DMS114 treated with DMSO at 0.1 percent for 48 hours (cell line): Measurements from ENCODE around the gene EYS.
"Not testable (repeated sequence)": the region's sequence is repeated elsewhere in the genome, so short reads cannot be mapped to it uniquely, and the experiment has no call there.

Experiments used
- DNase-seq: peaks from one replicate; lab custom pipeline; 2025; ENCODE audit not compliant: unreplicated experiment; lab: John Stamatoyannopoulos, UW

Gene EYS

DNA sequence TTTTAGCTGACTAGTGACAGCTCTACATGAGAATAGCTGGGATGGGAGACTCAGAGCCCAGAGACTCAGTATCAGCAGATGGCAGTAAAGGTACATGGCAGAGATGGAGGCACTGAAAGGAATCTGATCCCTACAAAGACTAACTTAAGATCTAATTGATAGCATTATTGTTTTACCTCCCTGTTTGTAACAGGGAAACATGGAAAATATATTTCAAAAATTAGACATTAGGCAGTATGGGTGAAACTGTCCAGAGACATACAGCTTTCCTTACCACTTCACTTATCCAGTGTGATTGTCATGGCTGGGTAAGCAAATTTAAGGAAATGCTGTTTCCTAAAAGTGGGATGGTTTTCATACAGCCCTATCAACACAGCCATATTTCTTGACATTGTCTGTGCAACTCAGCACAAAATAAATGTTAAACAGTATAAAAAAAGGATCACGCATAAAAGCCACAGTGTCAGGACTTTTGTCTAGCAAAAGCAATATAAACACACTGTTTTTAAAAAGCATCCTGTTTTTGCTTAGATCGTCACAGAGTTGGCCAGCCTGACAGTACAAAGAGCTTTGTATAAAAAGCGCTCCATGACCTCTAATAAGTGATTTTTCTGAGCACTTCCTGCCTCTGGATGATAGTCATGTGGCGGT, 1694.5 kb downstream of the EYS start:
- DNase-seq = peak; percentile 50

DNA sequence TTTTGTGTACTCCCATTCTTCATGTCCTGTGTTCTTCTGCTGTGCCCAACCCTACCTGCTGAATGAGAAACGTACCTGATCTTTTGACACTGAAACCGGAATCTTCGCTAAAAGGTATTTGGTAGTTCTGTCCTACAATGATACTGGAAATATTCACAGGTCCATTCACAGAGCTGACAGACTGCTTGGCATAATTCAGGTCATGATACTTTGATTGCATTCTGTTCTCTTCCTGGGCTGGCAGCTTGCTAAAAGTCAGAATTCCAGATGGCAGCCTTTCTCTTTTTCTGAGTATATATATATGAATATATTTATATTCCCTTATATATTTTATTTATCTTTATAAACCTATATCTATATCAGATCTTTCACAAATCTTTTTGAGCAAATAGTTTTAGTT, 1696.4 kb downstream of the EYS start:
- no peak for DNase-seq

DNA sequence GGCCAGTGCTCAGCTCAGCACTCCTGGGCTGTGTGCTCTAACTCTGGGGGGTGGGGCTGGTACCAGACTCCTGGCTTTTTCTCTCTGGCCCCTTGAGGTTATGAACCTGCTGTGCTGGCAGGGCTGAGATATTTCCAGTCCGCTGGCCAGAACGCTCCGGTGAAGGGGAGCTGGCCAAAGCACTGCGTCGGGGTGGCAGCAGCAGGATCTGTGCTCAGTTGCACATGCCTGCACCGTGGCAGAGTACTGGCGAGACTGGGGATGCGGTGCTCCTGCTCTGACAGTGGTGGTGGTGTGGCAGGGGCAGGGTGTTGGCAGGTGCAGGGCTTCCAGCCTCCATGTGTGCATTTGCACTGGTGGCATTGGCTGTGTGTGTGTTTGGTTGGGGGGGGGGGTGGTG, 1697.0 kb downstream of the EYS start:
- no peak for DNase-seq

DNA sequence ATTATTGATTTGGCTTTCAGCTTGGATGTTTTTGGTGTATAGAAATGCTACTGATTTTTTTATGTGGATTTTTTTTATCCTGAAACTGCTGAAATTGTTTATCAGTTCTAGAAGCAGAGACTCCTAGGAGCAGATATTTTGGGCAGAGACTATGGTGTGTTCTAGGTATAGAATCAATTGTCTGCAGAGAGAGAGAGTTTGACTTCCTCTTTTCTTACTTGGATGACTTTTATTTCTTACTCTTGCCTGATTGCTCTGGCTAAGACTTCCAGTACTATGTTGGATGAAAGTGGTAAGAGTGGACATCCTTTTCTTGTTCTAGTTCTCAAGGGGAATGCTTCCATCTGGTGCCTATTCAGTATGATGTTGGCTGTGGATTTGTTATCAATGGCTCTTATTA, 1700.8 kb downstream of the EYS start:
- no peak for DNase-seq

DNA sequence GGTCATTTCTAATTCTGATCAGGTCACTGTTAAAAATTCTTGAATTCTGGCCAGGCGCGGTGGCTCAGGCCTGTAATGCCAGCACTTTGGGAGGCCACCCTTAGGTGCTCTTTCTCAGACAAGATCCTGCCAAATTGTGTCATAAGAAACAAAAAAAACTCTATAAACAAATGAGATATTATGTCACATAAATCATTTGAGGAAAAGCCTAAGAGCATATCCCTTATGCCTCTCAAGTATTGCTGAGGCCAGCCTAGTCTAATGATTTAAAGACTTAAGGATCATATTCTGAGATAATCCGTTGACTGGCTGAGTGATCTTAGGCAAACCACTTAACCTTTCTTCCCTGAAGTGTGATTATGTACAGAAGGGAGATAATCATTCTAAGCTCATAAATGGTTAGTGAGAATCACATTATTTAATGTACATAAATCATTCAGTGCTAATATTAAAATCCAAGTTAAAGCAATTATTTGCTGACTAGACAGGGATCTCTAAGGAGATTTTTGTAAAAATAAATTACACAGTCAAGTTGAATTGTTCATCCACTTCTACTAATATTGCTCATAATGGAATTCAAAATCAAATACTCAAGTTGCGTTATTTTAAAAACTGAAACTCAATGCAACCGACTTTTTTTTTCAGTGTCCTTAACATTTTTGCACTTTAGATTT, 1706.1 kb downstream of the EYS start:
- DNase-seq = no peak

DNA sequence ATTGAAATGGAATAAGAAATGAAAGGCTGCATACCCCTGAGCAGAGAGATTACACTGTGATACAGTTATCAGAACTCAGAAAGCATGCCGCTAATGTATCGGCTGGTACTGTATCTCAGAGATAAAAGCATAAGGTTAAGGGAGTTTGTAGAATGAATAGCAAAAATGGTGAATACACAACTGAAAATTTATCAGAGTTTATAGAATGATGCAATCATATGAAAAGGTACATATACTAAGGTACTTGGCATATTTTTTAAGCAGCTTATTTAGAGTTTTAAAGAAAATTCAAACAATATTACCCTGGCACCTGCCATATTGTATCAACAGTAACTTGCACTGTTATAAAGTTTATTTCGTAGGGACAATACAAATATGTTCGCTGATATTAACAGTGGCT, 1707.4 kb downstream of the EYS start:
- DNase-seq = no peak

DNA sequence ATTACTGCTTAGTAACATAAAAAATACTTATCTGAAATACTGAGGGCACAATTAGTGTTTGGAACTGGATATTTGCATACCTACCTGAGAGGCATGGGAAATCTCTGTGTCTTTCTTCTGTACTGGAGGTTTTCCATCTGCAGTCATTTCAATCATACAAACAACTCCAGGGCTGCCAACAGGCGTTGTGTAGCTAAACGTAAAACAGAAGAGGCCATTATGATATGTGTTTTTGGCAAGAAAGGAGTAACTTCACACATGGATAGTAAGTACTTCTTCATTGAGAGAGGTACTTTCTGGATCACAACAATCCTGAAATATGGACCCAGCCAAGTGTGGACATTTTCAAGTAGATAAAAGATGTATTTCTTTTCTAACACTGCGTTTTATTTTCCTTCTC, 1708.0 kb downstream of the EYS start:
- no peak for DNase-seq

DNA sequence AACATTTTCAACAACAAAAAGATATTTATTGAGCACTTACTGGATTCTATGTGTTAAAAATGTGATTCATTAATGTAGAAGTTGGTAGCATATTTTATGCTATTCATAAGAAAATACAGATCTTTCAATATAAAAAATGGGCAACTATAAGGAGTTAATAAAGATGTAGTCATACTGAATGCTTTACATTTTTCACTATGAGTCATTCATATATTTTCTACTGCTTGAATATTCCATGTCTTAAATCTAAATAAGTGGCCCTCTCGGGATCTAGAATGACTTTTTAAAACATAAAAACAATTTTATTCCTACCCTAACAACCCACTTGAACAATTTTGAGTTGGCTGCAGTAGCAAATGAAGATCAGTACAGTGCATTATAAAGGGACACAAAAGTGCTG, 1709.3 kb downstream of the EYS start:
- DNase-seq = no peak

DNA sequence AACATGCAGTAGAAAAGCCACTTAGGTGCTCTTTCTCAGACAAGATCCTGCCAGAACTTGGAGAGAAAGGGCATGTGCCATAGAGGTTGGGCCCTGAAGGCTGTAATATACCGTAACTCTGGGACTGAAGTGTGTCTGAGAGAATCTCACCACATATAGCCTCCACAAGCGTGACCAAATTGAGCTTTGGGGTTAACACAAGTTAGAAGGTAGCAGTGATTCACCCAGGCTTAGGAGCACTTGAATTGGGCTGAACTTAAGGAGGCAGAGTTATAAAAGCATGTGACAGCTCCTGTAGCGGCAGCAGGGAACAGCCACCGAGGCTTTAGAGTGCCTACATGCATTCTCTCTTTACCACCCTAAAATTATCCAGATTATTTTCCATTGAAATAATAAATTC, 1709.8 kb downstream of the EYS start:
- peak; percentile 16 for DNase-seq

DNA sequence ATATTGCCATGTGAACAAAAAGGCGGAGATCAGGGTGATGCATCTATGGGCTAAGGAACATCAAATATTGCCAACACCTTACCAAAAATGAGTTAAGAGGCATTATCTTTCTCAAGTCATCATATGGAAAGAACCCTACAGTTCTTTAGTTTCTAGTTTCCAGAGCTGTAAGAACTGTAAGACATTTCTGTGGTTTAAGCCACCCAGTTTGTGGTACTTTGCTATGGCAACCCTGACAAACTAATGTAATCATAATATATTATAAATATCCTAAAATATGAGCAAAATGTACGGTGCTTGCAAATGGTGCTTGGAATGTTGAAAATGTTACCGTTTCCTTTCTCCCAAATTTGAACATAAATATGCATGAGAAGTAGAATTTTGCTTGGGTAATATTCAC, 1721.8 kb downstream of the EYS start:
- no peak for DNase-seq

DNA sequence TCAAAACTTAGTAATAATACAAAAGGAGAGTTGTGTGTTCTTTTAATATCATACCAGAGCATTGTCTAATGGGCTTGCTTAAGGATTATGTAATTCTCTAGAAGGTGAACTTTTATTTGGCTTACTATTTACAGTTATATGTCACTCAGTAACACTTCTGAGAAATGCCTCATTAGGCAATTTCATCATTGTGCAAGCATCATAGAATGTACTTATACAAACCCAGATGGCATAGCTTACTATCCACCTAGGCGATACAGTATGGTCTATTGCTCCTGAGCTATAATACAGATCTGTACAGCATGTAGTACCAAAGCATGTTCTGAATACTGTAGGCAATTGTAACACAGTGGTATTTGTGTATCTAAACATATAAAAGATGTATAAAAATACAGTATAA, 1731.3 kb downstream of the EYS start:
- DNase-seq = no peak

DNA sequence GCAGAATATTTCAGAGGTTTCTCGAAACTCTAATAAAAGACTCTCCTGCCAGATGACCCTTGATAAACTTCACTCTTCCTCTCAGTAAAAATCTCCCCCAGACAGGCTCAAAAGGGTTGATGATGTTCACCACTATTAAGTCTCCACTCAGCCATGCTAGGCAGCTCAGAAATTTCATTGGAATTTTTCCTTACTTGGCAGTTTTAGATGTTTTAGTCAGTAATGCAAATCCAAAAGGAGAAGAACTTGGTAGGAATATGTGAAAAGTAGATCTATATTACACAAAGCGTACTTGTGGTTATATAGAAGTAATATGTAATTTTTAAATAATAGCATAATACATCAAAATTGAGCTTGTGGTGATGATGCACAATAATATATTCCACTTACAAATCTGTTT, 1738.4 kb downstream of the EYS start:
- DNase-seq = no peak

DNA sequence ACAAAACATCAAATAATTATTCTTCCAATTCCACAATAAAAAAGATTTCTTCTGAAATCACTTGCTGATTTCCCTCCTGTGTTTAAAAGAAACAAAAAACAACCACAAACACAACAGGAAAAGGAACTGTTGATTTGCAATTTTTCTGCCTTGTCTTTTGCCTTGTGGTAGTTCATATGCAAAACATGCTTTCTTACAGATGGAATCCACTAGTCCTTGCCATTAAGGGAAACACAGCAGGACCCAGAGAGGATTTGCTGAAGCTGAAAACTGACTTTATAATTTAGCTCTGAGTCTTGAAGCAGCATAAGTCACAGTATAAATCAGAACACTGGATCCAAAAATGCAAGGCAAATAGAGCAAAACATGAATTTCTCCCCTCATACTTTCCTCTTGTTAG, 1742.7 kb downstream of the EYS start:
- no peak for DNase-seq

DNA sequence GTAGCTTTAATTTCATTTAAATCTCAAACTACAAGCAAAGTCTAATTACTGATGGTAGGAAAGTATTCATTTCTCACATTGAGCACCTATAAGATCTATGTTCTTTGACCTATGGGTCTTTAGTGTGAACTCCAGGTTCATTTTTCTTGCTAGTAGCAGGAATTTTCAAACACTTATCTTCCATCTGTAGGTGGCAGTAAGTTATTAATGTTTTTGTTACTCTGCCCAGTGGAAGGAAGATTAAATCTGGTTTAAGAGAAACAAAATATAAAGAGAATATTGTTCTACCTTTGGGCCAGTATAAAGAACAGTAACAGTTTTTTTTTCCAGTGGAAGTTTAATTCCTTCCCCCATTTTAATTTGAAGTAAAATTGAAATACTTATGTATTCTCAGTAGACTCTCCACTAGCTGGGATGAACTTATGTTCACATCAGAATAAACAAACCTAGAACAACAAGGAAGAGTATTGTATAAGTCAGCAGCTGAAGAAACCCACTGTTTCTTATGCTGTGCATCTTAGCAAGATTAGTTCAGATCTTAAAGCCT, 1743.2 kb downstream of the EYS start:
- no peak for DNase-seq

DNA sequence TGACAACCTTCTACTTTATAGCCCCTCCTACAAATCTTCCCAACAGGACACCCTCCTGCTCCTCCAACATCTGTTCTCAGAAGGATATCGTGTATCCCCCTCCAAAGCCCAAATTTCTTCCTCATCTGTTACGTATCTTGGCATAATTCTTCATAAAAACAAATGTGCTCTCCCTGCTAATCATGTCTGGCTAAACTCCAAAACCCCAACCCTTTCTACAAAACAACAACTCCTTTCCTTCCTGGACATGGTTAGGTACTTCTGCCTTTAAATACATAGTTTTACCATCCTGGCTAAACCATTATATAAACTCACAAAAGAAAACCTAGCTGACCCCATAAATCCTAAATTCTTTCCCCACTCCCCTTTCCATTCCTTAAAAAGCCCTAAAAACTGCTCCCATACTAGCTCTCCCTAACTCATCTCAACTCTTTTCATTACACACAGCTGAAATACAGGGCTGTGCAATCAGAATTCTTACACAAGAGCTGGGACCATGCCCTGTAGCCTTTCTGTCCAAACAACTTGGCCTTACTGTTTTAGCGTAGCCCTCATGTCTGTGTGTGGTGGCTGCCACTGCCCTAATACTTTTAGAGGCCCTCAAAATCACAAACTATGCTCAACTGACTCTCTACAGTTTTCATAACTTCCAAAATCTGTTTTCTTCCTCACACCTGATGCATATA, 1753.5 kb downstream of the EYS start:
- not testable (repeated sequence) for DNase-seq

DNA sequence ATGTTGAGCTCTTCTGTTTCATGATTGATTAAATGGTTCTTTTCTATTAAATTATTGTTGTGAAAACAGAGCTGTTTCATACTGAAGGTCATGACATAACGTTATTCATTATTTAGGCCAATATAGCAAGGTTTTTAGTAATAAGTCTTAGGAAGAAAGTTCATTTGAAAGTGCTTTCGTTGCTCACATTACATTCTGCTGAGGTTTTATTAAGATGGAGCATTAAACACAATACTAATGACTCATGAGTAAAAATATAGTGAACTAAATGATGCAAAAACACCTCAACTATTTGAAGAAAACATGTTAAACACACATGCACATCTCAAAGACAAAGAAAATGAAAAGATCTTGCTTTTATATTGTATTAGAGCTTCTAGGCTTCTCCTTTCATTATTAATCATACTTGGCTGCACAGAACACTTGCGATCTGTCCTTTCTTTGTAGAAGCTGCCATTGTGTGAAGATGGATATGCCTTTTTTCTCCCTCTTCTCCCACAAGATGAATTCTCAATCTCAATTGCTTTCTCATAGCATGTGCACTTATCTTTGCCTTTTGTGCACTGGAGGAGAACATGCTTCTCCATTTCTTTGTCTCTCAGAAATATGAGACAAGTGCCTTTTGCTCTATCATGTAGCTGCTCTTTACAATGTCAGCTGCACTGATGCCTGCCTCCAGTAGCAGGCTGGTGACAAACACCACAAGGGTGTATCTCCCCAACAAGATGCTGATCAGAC, 1759.1 kb downstream of the EYS start:
- no peak for DNase-seq

DNA sequence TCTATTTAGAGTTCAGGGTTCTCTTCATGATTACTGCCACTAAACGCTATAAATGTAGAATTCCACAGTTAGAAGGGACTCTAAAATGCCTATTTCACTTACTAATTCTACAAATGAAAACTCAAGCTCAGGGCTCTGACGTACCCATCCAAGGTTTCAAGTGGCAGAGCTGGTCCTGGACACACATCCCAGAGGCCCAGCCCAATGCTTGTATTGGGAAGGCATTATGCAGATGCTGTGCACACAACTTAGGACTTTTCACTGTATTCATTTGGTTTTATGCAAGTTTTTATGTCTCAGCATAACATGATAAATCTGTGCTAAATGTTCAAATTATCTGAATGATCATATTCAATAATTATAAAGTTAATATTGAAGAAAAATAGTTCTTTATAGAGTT, 1761.0 kb downstream of the EYS start:
- no peak for DNase-seq

DNA sequence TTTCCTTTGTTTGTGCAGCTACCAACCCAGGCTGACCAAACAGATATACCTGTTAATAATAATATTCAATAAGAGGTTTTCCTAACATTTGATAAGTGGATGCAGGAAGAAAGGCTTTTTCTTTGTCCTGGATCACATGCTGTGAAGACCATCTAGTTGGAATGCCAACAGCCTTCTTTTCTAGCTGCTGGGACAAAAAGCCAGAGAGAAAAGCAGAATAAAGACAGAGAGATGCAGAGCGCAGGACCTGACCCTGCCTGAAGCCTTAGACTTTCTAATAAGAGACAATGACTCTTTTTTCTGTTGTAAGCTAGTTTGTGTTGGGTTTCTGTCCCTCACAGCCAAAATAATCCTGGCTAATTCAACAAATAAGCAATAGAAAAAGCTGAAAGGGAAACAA, 1763.2 kb downstream of the EYS start:
- no peak for DNase-seq

DNA sequence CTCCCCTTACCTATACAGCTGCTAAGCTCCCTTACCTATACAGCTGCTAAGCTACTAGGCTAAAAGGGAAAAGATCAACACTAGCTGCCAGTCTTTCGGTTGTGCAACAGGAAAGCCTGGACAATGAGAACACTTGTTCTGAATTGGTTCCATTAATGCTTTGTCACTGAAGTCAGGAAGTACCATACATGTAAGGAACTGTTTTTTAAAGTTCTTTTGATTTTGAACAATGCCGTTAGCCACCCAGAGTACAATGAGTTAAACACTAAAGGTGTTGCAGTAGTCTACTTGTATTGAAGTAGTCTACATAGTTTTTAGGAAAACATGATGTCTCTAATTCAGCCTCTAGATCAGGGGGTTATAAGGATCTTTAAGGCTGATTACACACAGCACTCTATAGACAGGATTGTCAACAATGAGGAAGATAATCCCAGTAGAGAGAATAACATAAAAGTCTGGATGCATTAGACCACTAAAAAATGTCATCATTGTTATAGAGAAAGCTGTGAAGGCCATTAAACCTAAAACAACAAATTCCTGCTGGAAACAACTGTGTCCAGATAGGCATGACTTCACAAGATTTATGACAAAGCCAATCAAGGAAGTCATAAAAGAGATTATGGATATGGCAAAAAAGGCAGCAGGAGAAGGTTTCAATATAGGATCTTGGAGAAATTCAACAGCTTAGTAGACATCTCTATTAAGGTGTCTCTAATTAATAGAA, 1765.1 kb downstream of the EYS start:
- no peak for DNase-seq

DNA sequence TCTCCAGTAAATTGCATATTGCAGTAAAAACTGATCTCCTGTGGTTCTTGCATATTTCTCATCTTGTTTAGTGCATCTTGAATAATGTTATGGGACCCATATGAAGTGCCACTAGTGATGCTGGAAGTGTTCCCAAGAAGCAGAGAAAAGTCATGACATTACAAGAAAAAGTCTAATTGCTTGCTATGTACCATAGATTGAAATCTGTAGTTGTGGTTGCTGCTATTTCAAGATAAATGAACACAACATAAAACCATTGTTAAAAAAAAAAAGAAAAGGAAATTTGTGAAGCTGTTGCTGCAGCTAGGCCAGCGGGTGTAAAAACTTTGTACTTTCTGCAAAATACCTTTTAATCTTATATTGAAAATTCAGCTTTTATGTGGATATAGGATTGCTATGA, 1767.0 kb downstream of the EYS start:
- DNase-seq = no peak

DNA sequence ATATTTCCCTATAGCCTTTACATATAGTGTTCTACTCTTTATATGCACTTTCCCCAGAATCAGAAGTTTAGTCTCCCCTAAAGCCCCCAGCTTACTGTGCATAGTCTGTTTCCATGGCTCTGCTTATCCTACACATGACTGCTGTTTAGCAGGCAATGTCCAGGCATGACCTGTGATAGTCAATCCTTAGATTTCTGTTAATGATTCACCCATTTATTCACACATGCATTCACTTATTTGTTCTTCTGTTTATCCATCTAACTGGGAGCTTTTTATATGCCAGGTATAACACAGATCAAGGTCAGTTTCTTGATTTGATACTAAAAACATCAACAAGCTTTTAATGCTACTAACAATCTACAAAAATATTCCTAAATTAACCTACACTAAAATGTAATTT, 1770.6 kb downstream of the EYS start:
- DNase-seq = no peak
